Type B pancreatic cell (in vitro differentiated cells): ENCODE data around the gene TBC1D22A. TPM values are rescaled to one million over a fixed set of nuclear protein-coding genes. Genes with fewer than 3 reads are reported as not detected.

Source experiments
- DNase-seq: peaks from one replicate; pipeline ENCODE4 v3.0.0; 2021; ENCODE audit warnings: mixed read lengths; ENCODE audit not compliant: unreplicated experiment; ENCODE audit errors: extremely low spot score
- H3K27ac Mint-ChIP-seq: 2 replicates; pipeline ENCODE4 v1.8.0; 2021; ENCODE audit warnings: mild to moderate bottlenecking, mixed read lengths
- H3K27me3 Mint-ChIP-seq: 2 replicates; pipeline ENCODE4 v1.8.0; 2021; ENCODE audit warnings: mixed read lengths
- H3K36me3 Mint-ChIP-seq: 2 replicates; pipeline ENCODE4 v1.8.0; 2021; ENCODE audit warnings: mixed read lengths
- H3K4me1 Mint-ChIP-seq: one replicate; pipeline ENCODE4 v1.8.0; 2021; ENCODE audit warnings: mixed read lengths; ENCODE audit not compliant: unreplicated experiment
- H3K4me3 Mint-ChIP-seq: 2 replicates; pipeline ENCODE4 v1.8.0; 2021; ENCODE audit warnings: mild to moderate bottlenecking, mixed read lengths
- H3K9me3 Mint-ChIP-seq: 2 replicates; pipeline ENCODE4 v1.8.0; 2021; ENCODE audit warnings: mixed read lengths
- total RNA-seq: library from RNA; stranded (reverse); gene quantifications from 2 replicates; pipeline ENCODE4 v1.2.1, GENCODE V29; 2021; ENCODE audit warnings: low replicate concordance
- TF ChIP-seq, protein P1 (sequence below): fragments of 200-600 bp; sonication (generic); conservative IDR thresholded peaks from 2 replicates; pipeline ENCODE4 v1.5.0; 2021; ENCODE audit warnings: antibody characterized with exemption, mild to moderate bottlenecking

TBC1D22A gene
- total RNA-seq, 1 donor from 2014 or later, result 16.2 TPM

DNA sequence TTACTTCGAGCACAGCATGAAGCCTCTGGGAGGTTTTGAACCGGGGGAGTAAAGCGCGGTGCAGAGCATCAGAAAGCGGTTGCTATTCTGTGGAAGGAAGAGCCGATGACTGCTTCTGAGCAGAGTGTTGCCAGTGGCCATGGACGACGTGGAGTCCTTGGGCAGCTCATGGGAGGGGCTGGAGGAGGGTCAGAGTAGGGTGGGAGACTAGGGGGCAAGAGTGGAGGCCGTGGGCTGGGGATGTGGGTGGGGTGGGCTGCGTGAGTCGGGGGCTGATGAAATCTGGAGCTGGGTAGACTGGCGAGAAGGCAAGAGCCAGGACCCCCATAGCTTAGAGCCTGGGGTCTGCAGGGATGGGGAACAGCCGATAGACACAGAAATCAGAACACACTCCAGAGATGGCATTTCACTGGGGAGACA is 40.2 kb downstream of the TBC1D22A start:
- Mint-ChIP-seq H3K4me1 (peaks cover 29% of the 10 kb centered on the region), H3K27me3 (no peaks in the 10 kb centered on the region), H3K4me3 (no peak overlapping the region), H3K9me3 (no peaks in the 10 kb centered on the region), H3K36me3 (peaks cover 17% of the 10 kb centered on the region), H3K27ac (no peak overlapping the region)
- no peak for DNase-seq
- TF ChIP-seq, protein P1, sequence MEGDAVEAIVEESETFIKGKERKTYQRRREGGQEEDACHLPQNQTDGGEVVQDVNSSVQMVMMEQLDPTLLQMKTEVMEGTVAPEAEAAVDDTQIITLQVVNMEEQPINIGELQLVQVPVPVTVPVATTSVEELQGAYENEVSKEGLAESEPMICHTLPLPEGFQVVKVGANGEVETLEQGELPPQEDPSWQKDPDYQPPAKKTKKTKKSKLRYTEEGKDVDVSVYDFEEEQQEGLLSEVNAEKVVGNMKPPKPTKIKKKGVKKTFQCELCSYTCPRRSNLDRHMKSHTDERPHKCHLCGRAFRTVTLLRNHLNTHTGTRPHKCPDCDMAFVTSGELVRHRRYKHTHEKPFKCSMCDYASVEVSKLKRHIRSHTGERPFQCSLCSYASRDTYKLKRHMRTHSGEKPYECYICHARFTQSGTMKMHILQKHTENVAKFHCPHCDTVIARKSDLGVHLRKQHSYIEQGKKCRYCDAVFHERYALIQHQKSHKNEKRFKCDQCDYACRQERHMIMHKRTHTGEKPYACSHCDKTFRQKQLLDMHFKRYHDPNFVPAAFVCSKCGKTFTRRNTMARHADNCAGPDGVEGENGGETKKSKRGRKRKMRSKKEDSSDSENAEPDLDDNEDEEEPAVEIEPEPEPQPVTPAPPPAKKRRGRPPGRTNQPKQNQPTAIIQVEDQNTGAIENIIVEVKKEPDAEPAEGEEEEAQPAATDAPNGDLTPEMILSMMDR, result no peak

DNA sequence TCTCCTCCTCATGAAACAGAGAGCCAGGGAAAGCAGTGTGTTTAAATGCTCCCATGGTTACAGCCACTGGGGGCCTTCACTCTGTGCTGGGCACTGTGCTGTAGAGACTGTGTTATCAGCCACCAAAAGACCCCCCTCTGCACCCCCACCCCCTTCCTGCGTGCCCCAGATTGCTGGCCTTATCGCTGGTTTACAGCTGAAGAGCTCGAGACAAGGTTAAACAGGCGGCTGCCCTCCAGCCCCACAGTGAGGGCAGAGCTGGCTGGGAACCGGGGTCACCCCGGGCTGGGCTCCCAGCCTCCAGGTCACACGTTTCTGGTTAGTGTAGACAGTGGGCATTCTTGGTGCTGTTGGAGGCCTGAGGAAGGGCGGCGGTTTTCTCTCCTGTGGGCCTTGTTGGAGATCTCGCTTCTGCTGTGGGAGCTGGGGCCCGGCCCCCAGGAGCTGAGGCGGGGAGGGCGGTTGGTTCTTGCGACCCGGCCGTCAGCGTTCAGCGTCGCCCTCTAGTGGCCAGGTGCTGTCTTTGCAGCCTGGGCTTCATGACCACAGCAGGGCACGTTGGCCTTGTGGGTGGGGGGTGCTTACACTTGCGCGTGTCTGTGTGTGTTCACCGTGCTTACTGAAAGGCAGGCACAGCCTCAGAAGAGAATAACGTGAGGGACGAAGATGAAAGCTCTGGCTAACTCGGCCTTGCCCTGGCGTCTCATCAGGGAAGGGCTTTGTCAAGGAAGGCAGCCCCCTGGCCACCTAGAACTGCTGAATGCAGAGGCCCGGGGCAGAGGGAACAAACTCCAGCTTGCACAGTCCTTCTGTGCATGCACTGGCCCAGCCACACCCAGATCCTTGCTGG is 40.8 kb downstream of the TBC1D22A start:
- no peak overlapping the region for H3K27ac Mint-ChIP-seq
- H3K27me3 Mint-ChIP-seq, result no peaks in the 10 kb centered on the region
- peaks cover 29% of the 10 kb centered on the region for H3K4me1 Mint-ChIP-seq
- TF ChIP-seq, protein P1, result peak; percentile 93
- H3K36me3 Mint-ChIP-seq, result peaks cover 17% of the 10 kb centered on the region
- DNase-seq, result peak; percentile 65
- no peaks in the 10 kb centered on the region for H3K9me3 Mint-ChIP-seq
- no peak overlapping the region for H3K4me3 Mint-ChIP-seq

DNA sequence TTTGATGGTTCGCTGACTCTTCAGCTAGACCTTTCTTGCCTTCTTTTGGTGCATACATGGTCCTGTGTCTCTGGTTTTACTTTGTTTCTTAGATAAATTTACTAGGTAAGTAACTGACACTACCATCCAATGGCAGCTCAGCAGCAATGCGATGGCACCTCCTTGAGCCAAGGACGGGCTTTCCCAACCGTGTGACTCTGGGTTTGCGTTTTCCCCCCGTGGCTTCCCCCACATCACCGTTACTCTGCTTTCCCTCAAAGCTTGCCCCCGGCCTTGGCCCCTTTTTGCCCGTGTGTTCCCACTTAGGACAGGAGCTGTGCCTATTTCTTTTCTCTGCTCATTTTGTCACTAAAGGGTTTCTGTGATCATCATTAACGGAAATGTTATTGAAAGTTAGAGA is 41.5 kb downstream of the TBC1D22A start:
- Mint-ChIP-seq H3K27ac (no peak overlapping the region), H3K36me3 (peaks cover 14% of the 10 kb centered on the region), H3K4me3 (no peak overlapping the region), H3K9me3 (no peaks in the 10 kb centered on the region), H3K27me3 (no peaks in the 10 kb centered on the region), H3K4me1 (peaks cover 25% of the 10 kb centered on the region)
- DNase-seq, result peak; percentile 36
- TF ChIP-seq, protein P1, result no peak

DNA sequence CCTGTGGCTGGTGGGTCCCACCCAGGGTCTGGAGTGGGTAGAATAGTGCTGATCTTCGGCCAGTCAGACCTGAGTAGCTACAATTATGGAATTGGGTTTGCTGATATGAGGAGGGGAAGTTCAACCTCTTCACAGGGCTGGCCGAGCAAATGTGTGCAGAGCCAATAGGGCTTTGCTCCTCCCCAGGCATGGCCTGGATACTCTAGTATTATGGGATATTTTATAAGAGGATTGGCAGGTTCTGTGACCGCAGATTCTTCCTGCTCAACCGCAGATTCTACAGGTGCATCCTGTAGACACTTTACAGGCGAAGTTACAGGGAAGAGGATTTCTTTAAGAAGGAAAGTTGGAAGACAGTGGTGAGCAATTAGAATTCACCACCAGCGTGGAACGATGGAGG is 44.3 kb downstream of the TBC1D22A start:
- H3K27me3 Mint-ChIP-seq, result no peaks in the 10 kb centered on the region

DNA sequence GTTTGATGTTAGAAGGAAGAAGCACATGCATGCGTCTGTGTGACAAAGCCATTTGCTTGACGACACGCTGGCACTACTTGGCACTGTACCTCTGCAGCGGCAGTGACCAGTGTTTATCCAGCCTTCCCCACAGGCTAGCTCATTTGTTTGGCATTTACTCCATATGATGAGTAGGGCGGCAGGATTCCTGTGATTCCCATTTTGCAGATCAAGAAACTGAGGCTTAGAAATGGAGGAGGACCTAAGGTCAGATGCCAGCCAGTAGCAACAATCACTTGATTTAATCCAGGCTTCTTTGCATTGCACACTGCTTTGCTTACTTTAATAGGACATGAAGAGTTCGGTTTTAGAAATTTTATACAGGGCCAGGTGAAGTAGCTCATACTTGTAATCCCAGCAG is 45.0 kb downstream of the TBC1D22A start:
- no peak for DNase-seq
- peaks cover 11% of the 10 kb centered on the region for H3K4me1 Mint-ChIP-seq
- no peaks in the 10 kb centered on the region for H3K9me3 Mint-ChIP-seq
- no peak overlapping the region for H3K4me3 Mint-ChIP-seq
- H3K27ac Mint-ChIP-seq, result no peak overlapping the region
- TF ChIP-seq, protein P1, result no peak
- H3K36me3 Mint-ChIP-seq, result peaks cover 12% of the 10 kb centered on the region
- no peaks in the 10 kb centered on the region for H3K27me3 Mint-ChIP-seq

More for the DNA sequence above, 44.3 kb downstream of the TBC1D22A start:
- H3K27ac Mint-ChIP-seq, result no peak overlapping the region
- H3K9me3 Mint-ChIP-seq, result no peaks in the 10 kb centered on the region
- H3K4me1 Mint-ChIP-seq, result peaks cover 17% of the 10 kb centered on the region
- peaks cover 15% of the 10 kb centered on the region for H3K36me3 Mint-ChIP-seq
- no peak overlapping the region for H3K4me3 Mint-ChIP-seq
- DNase-seq, result peak; percentile 27
- TF ChIP-seq, protein P1, result no peak
